Suppressor macrophage (primary cell): ENCODE results near the gene PCDHA7.
"Not testable (repeated sequence)": the region's sequence is repeated elsewhere in the genome, so short reads cannot be mapped to it uniquely, and the experiment has no call there.

ENCODE experiments used
- DNase-seq, 4 experiments: peaks; one replicate each; pipeline ENCODE4 v3.0.0-alpha.2; 2020 to 2022
- total RNA-seq, 17 experiments: gene quantifications; one replicate each; lab custom pipeline; 2026; ENCODE audit warnings: mixed read lengths in 6 of 17, inconsistent platforms in 3 of 17; lab: John Stamatoyannopoulos, UW

The PCDHA7 gene, protein sequence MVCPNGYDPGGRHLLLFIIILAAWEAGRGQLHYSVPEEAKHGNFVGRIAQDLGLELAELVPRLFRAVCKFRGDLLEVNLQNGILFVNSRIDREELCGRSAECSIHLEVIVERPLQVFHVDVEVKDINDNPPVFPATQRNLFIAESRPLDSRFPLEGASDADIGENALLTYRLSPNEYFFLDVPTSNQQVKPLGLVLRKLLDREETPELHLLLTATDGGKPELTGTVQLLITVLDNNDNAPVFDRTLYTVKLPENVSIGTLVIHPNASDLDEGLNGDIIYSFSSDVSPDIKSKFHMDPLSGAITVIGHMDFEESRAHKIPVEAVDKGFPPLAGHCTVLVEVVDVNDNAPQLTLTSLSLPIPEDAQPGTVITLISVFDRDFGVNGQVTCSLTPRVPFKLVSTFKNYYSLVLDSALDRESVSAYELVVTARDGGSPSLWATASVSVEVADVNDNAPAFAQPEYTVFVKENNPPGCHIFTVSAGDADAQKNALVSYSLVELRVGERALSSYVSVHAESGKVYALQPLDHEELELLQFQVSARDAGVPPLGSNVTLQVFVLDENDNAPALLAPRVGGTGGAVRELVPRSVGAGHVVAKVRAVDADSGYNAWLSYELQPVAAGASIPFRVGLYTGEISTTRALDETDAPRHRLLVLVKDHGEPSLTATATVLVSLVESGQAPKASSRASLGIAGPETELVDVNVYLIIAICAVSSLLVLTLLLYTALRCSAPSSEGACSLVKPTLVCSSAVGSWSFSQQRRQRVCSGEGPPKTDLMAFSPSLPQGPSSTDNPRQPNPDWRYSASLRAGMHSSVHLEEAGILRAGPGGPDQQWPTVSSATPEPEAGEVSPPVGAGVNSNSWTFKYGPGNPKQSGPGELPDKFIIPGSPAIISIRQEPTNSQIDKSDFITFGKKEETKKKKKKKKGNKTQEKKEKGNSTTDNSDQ
- total RNA-seq, result 0 to 0.99 (median 0) reads per million in 17 experiments

- peak in 1 of 4 experiments; percentile 15 for DNase-seq
These were observed at the start of gene PCDHA7 for GRCh38 chr5:140833993-140834392. PCDHA7 (plus strand) TSS chr5:140834269; CDS start chr5:140834384, 115 bp downstream.

- DNase-seq, result peak in 2 of 4 experiments; percentile 6 to 7
These were observed 48.0 kb upstream of the PCDHA7 start, which contains the start of gene PCDHA1 for GRCh38 chr5:140785905-140786686. PCDHA1 (plus strand) TSS chr5:140786140.

DNA sequence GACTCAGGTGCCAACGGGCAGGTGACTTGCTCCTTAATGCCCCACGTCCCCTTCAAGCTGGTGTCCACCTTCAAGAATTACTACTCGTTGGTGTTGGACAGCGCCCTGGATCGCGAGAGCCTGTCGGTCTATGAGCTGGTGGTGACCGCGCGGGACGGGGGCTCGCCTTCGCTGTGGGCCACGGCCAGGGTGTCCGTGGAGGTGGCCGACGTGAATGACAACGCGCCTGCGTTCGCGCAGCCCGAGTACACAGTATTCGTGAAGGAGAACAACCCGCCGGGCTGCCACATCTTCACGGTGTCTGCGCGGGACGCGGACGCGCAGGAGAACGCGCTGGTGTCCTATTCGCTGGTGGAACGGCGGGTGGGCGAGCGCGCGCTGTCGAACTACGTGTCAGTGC is 46.6 kb upstream of the PCDHA7 start:
- DNase-seq, result not testable (repeated sequence)

GRCh38 chr5:140787849-140788504 is 46.1 kb upstream of the PCDHA7 start:
- not testable (repeated sequence) for DNase-seq

DNA sequence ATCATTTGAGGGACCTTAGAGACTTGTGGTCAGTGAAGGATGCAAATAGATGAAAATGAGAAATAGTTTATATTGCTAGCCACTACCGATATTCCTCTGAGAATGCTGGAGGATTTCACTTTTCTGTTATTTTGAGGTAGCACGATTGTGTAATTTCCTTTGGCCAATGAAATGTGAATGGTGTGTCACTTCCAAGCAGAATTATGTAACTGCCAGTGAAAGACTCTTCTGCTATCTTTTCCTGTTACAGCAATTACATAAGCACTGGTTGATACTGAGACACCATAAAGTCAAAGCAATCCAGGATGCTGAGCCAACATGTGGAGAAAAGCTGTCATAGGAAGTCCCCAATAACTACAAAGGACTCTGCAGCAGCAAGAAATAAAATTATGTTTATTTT is 43.0 kb upstream of the PCDHA7 start:
- no peak for DNase-seq

- DNase-seq, result no peak
These were observed 39.3 kb upstream of the PCDHA7 start, which contains the start of gene PCDHA2 for GRCh38 chr5:140794595-140795258. PCDHA2 (plus strand) TSS chr5:140794852.

DNA sequence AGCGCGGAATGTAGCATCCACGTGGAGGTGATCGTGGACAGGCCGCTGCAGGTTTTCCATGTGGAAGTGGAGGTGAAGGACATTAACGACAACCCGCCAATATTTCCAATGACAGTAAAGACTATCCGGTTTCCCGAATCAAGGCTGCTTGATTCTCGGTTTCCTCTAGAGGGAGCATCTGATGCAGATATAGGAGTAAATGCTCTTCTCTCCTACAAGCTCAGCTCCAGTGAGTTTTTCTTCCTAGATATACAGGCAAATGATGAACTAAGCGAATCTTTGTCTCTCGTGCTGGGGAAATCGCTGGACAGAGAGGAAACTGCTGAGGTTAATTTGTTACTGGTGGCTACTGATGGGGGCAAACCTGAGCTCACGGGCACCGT is 38.8 kb upstream of the PCDHA7 start:
- peak in 1 of 4 experiments; percentile 2 for DNase-seq

DNA sequence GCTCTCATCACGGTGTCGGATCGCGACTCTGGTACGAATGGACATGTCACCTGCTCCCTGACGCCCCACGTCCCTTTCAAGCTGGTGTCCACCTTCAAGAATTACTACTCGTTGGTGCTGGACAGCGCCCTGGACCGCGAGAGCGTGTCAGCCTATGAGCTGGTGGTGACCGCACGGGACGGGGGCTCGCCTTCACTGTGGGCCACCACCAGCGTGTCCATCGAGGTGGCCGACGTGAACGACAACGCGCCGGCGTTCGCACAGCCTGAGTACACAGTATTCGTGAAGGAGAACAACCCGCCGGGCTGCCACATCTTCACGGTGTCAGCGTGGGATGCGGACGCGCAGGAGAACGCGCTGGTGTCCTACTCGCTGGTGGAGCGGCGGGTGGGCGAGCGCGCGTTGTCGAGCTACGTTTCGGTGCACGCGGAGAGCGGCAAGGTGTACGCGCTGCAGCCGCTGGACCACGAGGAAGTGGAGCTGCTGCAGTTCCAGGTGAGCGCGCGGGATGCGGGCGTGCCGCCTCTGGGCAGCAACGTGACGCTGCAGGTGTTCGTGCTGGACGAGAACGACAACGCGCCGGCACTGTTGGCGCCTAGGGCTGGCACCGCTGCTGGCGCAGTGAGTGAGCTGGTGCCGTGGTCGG is 37.9 kb upstream of the PCDHA7 start:
- not testable (repeated sequence) for DNase-seq

DNA sequence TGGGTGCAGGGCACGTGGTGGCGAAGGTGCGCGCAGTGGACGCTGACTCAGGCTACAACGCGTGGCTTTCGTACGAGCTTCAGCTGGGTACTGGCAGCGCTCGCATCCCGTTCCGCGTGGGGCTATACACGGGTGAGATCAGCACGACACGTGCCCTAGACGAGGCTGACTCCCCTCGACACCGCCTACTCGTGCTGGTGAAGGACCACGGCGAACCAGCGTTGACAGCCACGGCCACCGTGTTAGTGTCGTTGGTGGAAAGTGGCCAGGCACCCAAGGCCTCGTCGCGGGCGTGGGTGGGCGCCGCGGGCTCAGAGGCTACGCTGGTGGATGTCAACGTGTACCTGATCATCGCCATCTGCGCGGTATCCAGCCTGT is 37.4 kb upstream of the PCDHA7 start:
- DNase-seq, result no peak

- DNase-seq, result no peak
These were observed 33.1 kb upstream of the PCDHA7 start, which contains the start of gene PCDHA3 for GRCh38 chr5:140800816-140801493. PCDHA3 (plus strand) TSS chr5:140801057.

DNA sequence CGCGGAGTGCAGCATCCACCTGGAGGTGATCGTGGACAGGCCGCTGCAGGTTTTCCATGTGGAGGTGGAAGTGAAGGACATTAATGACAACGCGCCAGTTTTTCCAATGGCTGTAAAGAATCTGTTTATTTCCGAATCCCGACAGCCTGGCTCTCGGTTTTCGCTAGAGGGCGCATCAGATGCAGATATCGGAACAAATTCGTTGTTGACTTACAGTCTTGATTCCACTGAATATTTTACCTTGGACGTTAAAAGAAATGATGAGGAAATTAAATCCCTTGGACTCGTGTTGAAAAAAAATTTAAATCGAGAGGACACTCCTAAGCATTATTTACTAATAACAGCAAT is 32.6 kb upstream of the PCDHA7 start:
- no peak for DNase-seq

- DNase-seq, result not testable (repeated sequence)
These were observed 31.7 kb upstream of the PCDHA7 start for GRCh38 chr5:140802381-140802780.

GRCh38 chr5:140802781-140803271 is 31.2 kb upstream of the PCDHA7 start:
- DNase-seq, result no peak

- DNase-seq, result peak; percentile 4 to 17 (median 12)
These were observed 27.0 kb upstream of the PCDHA7 start, which contains the start of gene PCDHA4 for GRCh38 chr5:140806834-140807775. PCDHA4 (plus strand) TSS chr5:140807068.

GRCh38 chr5:140808241-140808888 is 25.7 kb upstream of the PCDHA7 start:
- not testable (repeated sequence) for DNase-seq

DNA sequence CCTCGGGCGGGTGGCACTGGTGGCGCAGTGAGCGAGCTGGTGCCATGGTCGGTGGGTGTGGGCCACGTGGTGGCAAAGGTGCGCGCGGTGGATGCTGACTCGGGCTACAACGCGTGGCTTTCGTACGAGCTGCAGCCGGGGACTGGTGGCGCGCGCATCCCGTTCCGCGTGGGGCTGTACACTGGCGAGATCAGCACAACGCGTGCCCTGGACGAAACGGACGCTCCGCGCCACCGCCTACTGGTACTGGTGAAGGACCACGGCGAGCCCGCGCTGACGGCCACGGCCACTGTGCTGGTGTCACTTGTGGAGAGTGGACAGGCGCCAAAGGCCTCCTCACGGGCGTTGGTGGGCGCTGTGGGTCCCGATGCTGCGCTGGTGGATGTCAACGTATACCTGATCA is 25.2 kb upstream of the PCDHA7 start:
- DNase-seq, result no peak

DNA sequence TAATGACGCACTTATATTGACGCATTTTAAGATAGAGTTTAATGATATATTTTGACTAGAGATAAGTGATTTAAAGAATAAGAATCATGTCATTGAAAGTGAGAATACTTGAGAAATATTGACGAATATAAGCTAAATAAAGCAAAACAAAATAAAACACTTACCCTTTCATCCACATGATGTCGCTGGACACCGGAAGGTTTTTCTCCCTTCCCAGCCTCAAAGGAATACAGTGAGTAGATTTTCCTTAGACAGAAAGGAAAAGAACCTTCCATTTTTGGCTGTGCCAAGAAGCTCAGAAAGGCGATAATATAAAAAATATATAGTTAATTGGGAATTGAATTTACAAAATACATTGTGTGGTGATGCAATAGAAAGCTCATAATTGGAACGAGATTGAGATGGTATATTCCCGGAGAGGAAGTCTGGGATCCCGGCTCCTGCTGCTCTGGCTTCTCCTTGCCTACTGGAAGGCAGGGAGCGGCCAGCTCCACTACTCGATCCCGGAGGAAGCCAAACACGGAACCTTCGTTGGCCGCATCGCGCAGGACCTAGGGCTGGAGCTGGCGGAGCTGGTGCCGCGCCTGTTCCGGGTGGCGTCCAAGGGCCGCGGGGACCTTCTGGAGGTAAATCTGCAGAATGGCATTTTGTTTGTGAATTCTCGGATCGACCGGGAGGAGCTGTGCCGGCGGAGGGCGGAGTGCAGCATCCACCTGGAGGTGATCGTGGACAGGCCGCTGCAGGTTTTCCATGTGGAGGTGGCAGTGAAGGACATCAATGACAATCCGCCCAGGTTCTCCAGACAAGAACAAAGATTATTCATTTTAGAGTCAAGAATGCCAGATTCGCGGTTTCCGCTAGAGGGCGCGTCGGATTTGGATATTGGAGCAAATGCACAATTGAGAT is 12.4 kb upstream of the PCDHA7 start, which contains the start of gene PCDHA5:
Gene PCDHA5, plus strand, starts transcription at position 239 of the 906 bp plus-strand sequence.
- peak; percentile 16 to 33 (median 26) for DNase-seq
